ENCODE measurements around the gene ANKFY1.

The ANKFY1 gene

GRCh38 chr17:4232168-4232813 lies 31.5 kb downstream of the ANKFY1 start:
- no peaks in the 10 kb centered on the region for H3K79me2 ChIP-seq (ENCODE audit: control insufficient read depth, low read length)
- H3K4me1 ChIP-seq (ENCODE audit: control insufficient read depth, low read length), result no peaks in the 10 kb centered on the region
- no peaks in the 10 kb centered on the region for H3F3A ChIP-seq (ENCODE audit: control insufficient read depth, insufficient read depth)
- H3K9me3 ChIP-seq (ENCODE audit: control insufficient read depth, insufficient read depth, low read length), result no peaks in the 10 kb centered on the region
- H3K9me2 ChIP-seq (replicated peaks; ENCODE audit: control insufficient read depth, low read length), result no peaks in the 10 kb centered on the region
- no peaks in the 10 kb centered on the region for H4K20me1 ChIP-seq (ENCODE audit: control insufficient read depth, insufficient read depth, low read depth, low read length)
- peaks cover 62% of the 10 kb centered on the region for H3K36me3 ChIP-seq (ENCODE audit: control insufficient read depth, low read length)
- H3K4me3 ChIP-seq (ENCODE audit: low read length), result no peak overlapping the region
- no peak overlapping the region for H3K27ac ChIP-seq (ENCODE audit: low read depth, low read length)
- H3K27me3 ChIP-seq (ENCODE audit: control insufficient read depth, low read length), result no peaks in the 10 kb centered on the region
- no peak overlapping the region for H3K4me2 ChIP-seq (ENCODE audit: low read length)
- TF ChIP-seq CTCF (IDR thresholded peaks at IDR 0.05; ENCODE audit: low read depth, low read length, poor library complexity, severe bottlenecking) (no peak), EZH2phosphoT487 (IDR thresholded peaks at IDR 0.05; ENCODE audit: borderline replicate concordance, low read length) (no peak)

GRCh38 chr17:4229627-4230541 lies 33.9 kb downstream of the ANKFY1 start:
- no peak overlapping the region for H3K27ac ChIP-seq (ENCODE audit: low read depth, low read length)

GRCh38 chr17:4221899-4222659 lies 41.7 kb downstream of the ANKFY1 start:
- no peaks in the 10 kb centered on the region for H3K9me3 ChIP-seq (ENCODE audit: control insufficient read depth, insufficient read depth, low read length)
- no peak overlapping the region for H3K4me3 ChIP-seq (ENCODE audit: low read length)
- H3K4me2 ChIP-seq (ENCODE audit: low read length), result no peak overlapping the region
- H3K27me3 ChIP-seq (ENCODE audit: control insufficient read depth, low read length), result no peaks in the 10 kb centered on the region
- H3K79me2 ChIP-seq (ENCODE audit: control insufficient read depth, low read length), result no peaks in the 10 kb centered on the region
- no peaks in the 10 kb centered on the region for H4K20me1 ChIP-seq (ENCODE audit: control insufficient read depth, insufficient read depth, low read depth, low read length)
- no peak overlapping the region for H3K27ac ChIP-seq (ENCODE audit: low read depth, low read length)
- TF ChIP-seq CTCF (IDR thresholded peaks at IDR 0.05; ENCODE audit: low read depth, low read length, poor library complexity, severe bottlenecking) (no peak), EZH2phosphoT487 (IDR thresholded peaks at IDR 0.05; ENCODE audit: borderline replicate concordance, low read length) (no peak)
- H3F3A ChIP-seq (ENCODE audit: control insufficient read depth, insufficient read depth), result no peaks in the 10 kb centered on the region
- H3K36me3 ChIP-seq (ENCODE audit: control insufficient read depth, low read length), result peaks cover 20% of the 10 kb centered on the region
- H3K9me2 ChIP-seq (replicated peaks; ENCODE audit: control insufficient read depth, low read length), result no peaks in the 10 kb centered on the region
- H3K4me1 ChIP-seq (ENCODE audit: control insufficient read depth, low read length), result no peaks in the 10 kb centered on the region

More at GRCh38 chr17:4229627-4230541, 33.9 kb downstream of the ANKFY1 start:
- Histone ChIP-seq H3K36me3 (ENCODE audit: control insufficient read depth, low read length) (peaks cover 48% of the 10 kb centered on the region), H3K4me2 (ENCODE audit: low read length) (no peak overlapping the region), H3K79me2 (ENCODE audit: control insufficient read depth, low read length) (no peaks in the 10 kb centered on the region), H3K4me3 (ENCODE audit: low read length) (no peak overlapping the region), H3K9me3 (ENCODE audit: control insufficient read depth, insufficient read depth, low read length) (no peaks in the 10 kb centered on the region), H3K4me1 (ENCODE audit: control insufficient read depth, low read length) (no peaks in the 10 kb centered on the region), H3F3A (ENCODE audit: control insufficient read depth, insufficient read depth) (no peaks in the 10 kb centered on the region), H3K9me2 (replicated peaks; ENCODE audit: control insufficient read depth, low read length) (no peaks in the 10 kb centered on the region), H3K27me3 (ENCODE audit: control insufficient read depth, low read length) (no peaks in the 10 kb centered on the region), H4K20me1 (ENCODE audit: control insufficient read depth, insufficient read depth, low read depth, low read length) (no peaks in the 10 kb centered on the region)
- TF ChIP-seq EZH2phosphoT487 (IDR thresholded peaks at IDR 0.05; ENCODE audit: borderline replicate concordance, low read length), result no peak
- no peak for TF ChIP-seq CTCF (IDR thresholded peaks at IDR 0.05; ENCODE audit: low read depth, low read length, poor library complexity, severe bottlenecking)

Data from DOHH2 (cell line).